Sigmoid colon (tissue), 4 donors: ENCODE data around the gene PARP4.

ENCODE experiments used
- EP300 ChIP-seq, 4 donors: sonication (generic); formaldehyde crosslinking; IDR thresholded peaks; one replicate each; pipeline ENCODE4 v1.6.1; 2017; ENCODE audit warnings: antibody characterized with exemption in 4 of 4
- TF ChIP-seq, protein P1 (sequence below), 4 experiments: fragments of 450-650 bp in 3 of 4; fragments of 200-600 bp in 1 of 4; IDR thresholded peaks; one replicate each; pipeline ENCODE4 v1.5.1; 2016 to 2019; ENCODE audit warnings: antibody characterized with exemption in 4 of 4, mild to moderate bottlenecking in 3 of 4, moderate library complexity in 2 of 4

DNA sequence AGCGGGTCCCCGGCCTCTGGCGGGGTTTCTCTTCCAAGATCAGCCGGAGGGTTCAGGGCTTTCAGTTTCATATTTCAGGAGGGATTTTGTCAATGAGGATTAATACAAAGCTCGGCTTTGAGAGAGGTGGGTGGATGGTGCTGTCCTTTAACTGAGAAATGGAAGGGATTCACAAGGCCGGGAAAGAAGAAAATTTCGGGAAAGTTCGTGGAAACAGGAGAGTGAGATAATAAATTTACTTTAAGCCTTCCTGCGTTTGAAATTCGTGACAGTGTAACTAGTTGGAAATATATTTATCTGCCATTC lies 283 bp upstream of the PARP4 start:
- TF ChIP-seq, protein P1, sequence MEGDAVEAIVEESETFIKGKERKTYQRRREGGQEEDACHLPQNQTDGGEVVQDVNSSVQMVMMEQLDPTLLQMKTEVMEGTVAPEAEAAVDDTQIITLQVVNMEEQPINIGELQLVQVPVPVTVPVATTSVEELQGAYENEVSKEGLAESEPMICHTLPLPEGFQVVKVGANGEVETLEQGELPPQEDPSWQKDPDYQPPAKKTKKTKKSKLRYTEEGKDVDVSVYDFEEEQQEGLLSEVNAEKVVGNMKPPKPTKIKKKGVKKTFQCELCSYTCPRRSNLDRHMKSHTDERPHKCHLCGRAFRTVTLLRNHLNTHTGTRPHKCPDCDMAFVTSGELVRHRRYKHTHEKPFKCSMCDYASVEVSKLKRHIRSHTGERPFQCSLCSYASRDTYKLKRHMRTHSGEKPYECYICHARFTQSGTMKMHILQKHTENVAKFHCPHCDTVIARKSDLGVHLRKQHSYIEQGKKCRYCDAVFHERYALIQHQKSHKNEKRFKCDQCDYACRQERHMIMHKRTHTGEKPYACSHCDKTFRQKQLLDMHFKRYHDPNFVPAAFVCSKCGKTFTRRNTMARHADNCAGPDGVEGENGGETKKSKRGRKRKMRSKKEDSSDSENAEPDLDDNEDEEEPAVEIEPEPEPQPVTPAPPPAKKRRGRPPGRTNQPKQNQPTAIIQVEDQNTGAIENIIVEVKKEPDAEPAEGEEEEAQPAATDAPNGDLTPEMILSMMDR (IDR thresholded peaks at IDR 0.05), result no peak
- TF ChIP-seq EP300 (IDR thresholded peaks at IDR 0.05), result no peak
